Fibroblast of lung (primary cell): ENCODE data around the gene NFIC. TPM values are rescaled to one million over a fixed set of nuclear protein-coding genes. Genes with fewer than 3 reads are reported as not detected.
A peak's percentile ranks its signal among the peaks of the same experiment; 100 is the strongest.

Experiments used
- DNase-seq, 2 donors: peaks; one replicate each; pipeline versions ENCODE4 v3.0.0 to v3.0.0-alpha.2; 2010; ENCODE audit warnings: low read depth in 2 of 2
- H2AFZ ChIP-seq: 2 replicates; pipeline ENCODE4 v1.5.1; 2012; ENCODE audit warnings: low read length, control low read depth, inconsistent platforms
- H3K27ac ChIP-seq: 2 replicates; pipeline ENCODE4 v1.5.1; 2011; ENCODE audit warnings: low read length, control low read depth; ENCODE audit not compliant: insufficient read depth
- H3K27me3 ChIP-seq: 2 replicates; pipeline ENCODE4 v1.5.1; 2011; ENCODE audit warnings: mild to moderate bottlenecking, low read length; ENCODE audit not compliant: control insufficient read depth, insufficient read depth
- H3K36me3 ChIP-seq: 2 replicates; pipeline ENCODE4 v1.5.1; 2011; ENCODE audit warnings: low read length; ENCODE audit not compliant: control insufficient read depth, insufficient read depth
- H3K4me1 ChIP-seq: 2 replicates; pipeline ENCODE4 v1.5.1; 2011; ENCODE audit warnings: low read length; ENCODE audit not compliant: control insufficient read depth, insufficient read depth; ENCODE audit errors: extremely low read depth
- H3K4me2 ChIP-seq: 2 replicates; pipeline ENCODE4 v1.5.1; 2011; ENCODE audit warnings: low read length, control low read depth; ENCODE audit not compliant: insufficient read depth; ENCODE audit errors: extremely low read depth
- H3K4me3 ChIP-seq, 4 experiments: fragments of 200-600 bp in 1 of 4; sonication (generic) in 1 of 4; replicated peaks in 1 of 4; 2 replicates each; pipeline ENCODE4 v1.5.1; 2011 to 2016; ENCODE audit warnings: low read length in 4 of 4, low read depth in 3 of 4, mild to moderate bottlenecking in 3 of 4, control low read depth in 2 of 4, inconsistent platforms in 1 of 4, mixed read lengths in 1 of 4; ENCODE audit not compliant: insufficient read depth in 1 of 4; ENCODE audit errors: control extremely low read depth in 1 of 4
- H3K79me2 ChIP-seq: 2 replicates; pipeline ENCODE4 v1.5.1; 2012; ENCODE audit warnings: mild to moderate bottlenecking, low read length, inconsistent platforms; ENCODE audit not compliant: control insufficient read depth, insufficient read depth
- H3K9ac ChIP-seq: 2 replicates; pipeline ENCODE4 v1.5.1; 2011; ENCODE audit warnings: mild to moderate bottlenecking, low read length, control low read depth; ENCODE audit not compliant: insufficient read depth
- H3K9me3 ChIP-seq: 2 replicates; pipeline ENCODE4 v1.5.1; 2012; ENCODE audit warnings: low read depth, low read length; ENCODE audit not compliant: control insufficient read depth, insufficient read depth
- H4K20me1 ChIP-seq: 2 replicates; pipeline ENCODE4 v1.5.1; 2011; ENCODE audit warnings: low read length; ENCODE audit not compliant: control insufficient read depth, insufficient read depth; ENCODE audit errors: extremely low read depth
- EZH2 ChIP-seq: IDR thresholded peaks from 2 replicates; pipeline ENCODE4 v1.5.1; 2012; ENCODE audit warnings: low read length, control low read depth, mild to moderate bottlenecking; ENCODE audit errors: missing control alignments
- polyA plus RNA-seq, 2 donors: library from polyadenylated mRNA; depleted of rRNA in 1 of 2; stranded (reverse) in 1 of 2; unstranded in 1 of 2; fragments of >200 nt; gene quantifications; 2 replicates each; pipeline ENCODE4 v1.2.1, GENCODE V29; 2011 to 2012; ENCODE audit warnings: missing spikeins in 1 of 2
- total RNA-seq: library from RNA; depleted of rRNA; stranded (reverse); fragments of >200 nt; gene quantifications from 2 replicates; pipeline ENCODE4 v1.2.1, GENCODE V29; 2014
- TF ChIP-seq, protein P1 (sequence below), 2 donors: IDR thresholded peaks in 1 of 2; conservative IDR thresholded peaks in 1 of 2; 1 replicate in 1 of 2; 2 replicates in 1 of 2; pipeline ENCODE4 v1.5.1; 2011 to 2012; ENCODE audit warnings: low read length in 2 of 2, control low read depth in 1 of 2, inconsistent platforms in 1 of 2, low read depth in 1 of 2, mild to moderate bottlenecking in 1 of 2

NFIC gene
- total and polyA plus RNA-seq, 2 donors (not counting 1 experiment from before 2014, with no cell fraction given), result 7.9 to 66.4 TPM

DNA sequence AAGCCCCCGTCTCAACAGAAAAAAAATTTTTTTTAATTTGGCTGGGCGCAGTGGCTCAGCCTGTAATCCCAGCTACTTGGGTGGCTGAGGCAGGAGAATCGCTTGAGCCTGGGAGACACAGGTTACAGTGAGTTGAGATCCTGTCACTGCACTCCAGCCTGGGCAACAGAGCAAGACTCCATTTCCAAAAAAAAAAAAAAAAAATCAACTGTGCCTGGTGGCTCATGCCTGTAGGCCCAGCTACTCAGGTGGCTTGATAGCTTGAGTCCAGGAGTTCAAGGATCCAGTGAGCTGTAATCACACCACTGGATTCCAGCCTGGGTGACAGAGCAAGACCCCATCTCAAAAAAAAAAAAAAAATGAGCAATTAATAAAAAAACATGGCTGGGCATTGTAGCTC is 135.4 kb downstream of the NFIC start:
- no peaks in the 10 kb centered on the region for H4K20me1 ChIP-seq
- no peak overlapping the region for H3K4me3 ChIP-seq
- no peaks in the 10 kb centered on the region for H3K27me3 ChIP-seq
- H3K27ac ChIP-seq, result no peak overlapping the region
- H3K79me2 ChIP-seq, result peaks cover 25% of the 10 kb centered on the region
- TF ChIP-seq, protein P1, sequence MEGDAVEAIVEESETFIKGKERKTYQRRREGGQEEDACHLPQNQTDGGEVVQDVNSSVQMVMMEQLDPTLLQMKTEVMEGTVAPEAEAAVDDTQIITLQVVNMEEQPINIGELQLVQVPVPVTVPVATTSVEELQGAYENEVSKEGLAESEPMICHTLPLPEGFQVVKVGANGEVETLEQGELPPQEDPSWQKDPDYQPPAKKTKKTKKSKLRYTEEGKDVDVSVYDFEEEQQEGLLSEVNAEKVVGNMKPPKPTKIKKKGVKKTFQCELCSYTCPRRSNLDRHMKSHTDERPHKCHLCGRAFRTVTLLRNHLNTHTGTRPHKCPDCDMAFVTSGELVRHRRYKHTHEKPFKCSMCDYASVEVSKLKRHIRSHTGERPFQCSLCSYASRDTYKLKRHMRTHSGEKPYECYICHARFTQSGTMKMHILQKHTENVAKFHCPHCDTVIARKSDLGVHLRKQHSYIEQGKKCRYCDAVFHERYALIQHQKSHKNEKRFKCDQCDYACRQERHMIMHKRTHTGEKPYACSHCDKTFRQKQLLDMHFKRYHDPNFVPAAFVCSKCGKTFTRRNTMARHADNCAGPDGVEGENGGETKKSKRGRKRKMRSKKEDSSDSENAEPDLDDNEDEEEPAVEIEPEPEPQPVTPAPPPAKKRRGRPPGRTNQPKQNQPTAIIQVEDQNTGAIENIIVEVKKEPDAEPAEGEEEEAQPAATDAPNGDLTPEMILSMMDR (conservative IDR thresholded peaks at IDR 0.05 in 1 of 2, IDR thresholded peaks at IDR 0.05 in 1 of 2; ENCODE audit: low read depth in 1 of 2, low read length in 2 of 2), result no peak
- TF ChIP-seq EZH2, result no peak
- H2AFZ ChIP-seq, result no peak overlapping the region
- no peaks in the 10 kb centered on the region for H3K9me3 ChIP-seq
- H3K4me2 ChIP-seq, result no peak overlapping the region
- H3K36me3 ChIP-seq, result peaks cover 4% of the 10 kb centered on the region
- H3K4me1 ChIP-seq, result peaks cover 8% of the 10 kb centered on the region
- no peak overlapping the region for H3K9ac ChIP-seq
- DNase-seq, result no peak

DNA sequence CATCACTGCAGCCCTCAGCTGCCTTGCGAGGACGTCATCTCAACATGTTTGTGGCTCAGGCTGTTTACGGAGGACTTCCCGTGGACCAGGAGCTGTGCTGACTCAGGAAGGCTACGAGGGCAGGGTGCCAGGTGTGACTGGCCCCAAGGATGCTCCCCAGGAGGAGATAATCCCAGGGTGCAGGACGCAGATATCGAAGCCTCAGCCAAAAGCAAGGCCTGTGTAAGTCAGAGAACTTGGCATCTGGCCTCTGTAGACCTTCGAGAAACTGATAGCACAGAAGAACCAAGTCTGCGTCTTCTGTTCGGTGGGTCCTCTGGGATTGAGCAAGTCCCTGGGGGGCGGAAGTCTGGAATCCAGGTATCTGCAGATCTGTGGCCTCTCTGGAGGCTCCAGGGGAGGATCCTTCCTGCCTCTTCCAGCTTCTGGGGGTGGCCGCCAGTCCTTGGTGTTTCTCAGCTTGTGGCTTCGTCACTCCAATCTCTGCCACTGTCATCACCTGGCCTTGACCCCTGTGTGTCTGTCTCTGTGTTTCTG is 136.7 kb downstream of the NFIC start:
- no peak overlapping the region for H3K4me3 ChIP-seq

DNA sequence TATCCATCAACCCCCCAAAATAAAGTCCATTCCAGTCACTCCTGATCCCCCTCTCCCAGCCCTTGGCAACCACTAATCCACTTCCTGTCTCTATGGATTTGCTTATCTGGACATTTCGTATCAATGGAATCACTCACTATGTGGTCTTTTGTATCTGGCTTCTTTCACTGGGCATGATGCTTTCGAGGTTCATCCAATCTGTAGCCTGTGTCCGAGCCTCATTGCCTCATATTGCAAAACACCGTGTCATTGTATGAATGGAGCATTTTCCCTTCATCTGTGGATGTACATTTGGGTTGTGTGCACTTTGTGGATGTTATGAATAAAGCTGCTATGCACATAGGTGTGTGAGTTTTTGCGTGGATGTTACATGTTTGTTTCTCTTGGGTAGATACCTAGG is 138.4 kb downstream of the NFIC start:
- no peak overlapping the region for H3K9ac ChIP-seq
- no peaks in the 10 kb centered on the region for H4K20me1 ChIP-seq
- H3K27ac ChIP-seq, result no peak overlapping the region
- H3K4me3 ChIP-seq, result no peak overlapping the region
- no peak for DNase-seq
- H3K4me1 ChIP-seq, result peaks cover 5% of the 10 kb centered on the region
- no peak overlapping the region for H2AFZ ChIP-seq
- TF ChIP-seq EZH2, result no peak
- TF ChIP-seq, protein P1 (conservative IDR thresholded peaks at IDR 0.05 in 1 of 2, IDR thresholded peaks at IDR 0.05 in 1 of 2; ENCODE audit: low read depth in 1 of 2, low read length in 2 of 2), result no peak
- no peaks in the 10 kb centered on the region for H3K27me3 ChIP-seq
- no peak overlapping the region for H3K4me2 ChIP-seq
- peaks cover 41% of the 10 kb centered on the region for H3K79me2 ChIP-seq
- H3K36me3 ChIP-seq, result peaks cover 6% of the 10 kb centered on the region
- H3K9me3 ChIP-seq, result no peaks in the 10 kb centered on the region

More for the DNA sequence above, 136.7 kb downstream of the NFIC start:
- Histone ChIP-seq H3K27ac (no peak overlapping the region), H3K9me3 (no peaks in the 10 kb centered on the region), H4K20me1 (no peaks in the 10 kb centered on the region), H2AFZ (no peak overlapping the region), H3K79me2 (peaks cover 32% of the 10 kb centered on the region), H3K4me2 (no peak overlapping the region), H3K4me1 (peaks cover 8% of the 10 kb centered on the region), H3K9ac (no peak overlapping the region), H3K27me3 (no peaks in the 10 kb centered on the region), H3K36me3 (no peaks in the 10 kb centered on the region)
- TF ChIP-seq, protein P1 (conservative IDR thresholded peaks at IDR 0.05 in 1 of 2, IDR thresholded peaks at IDR 0.05 in 1 of 2; ENCODE audit: low read depth in 1 of 2, low read length in 2 of 2), result no peak
- TF ChIP-seq EZH2, result no peak
- peak in 1 of 2 donors; percentile 45 for DNase-seq
